GM18870 (cell line): ENCODE results near the gene DPY30.

ENCODE experiments used
- ATAC-seq: cut with Tn5 transposase; IDR thresholded peaks from one replicate; pipeline ENCODE4 v1.9.1; 2021; ENCODE audit warnings: moderate library complexity; ENCODE audit not compliant: unreplicated experiment

DPY30 gene

GRCh38 chr2:31978436-31978835 lies 61.2 kb downstream of the DPY30 start:
- ATAC-seq: no peak
